Dendritic cell treated with granulocyte-macrophage colony-stimulating factor and Interleukin-4, amounts not matched to agents 40 ng/mL and 50 ng/mL, for 4 days (primary cell): Measurements from ENCODE around the gene LYG1.

Experiments used
- H3K27ac Mint-ChIP-seq: one replicate; pipeline ENCODE4 v1.8.0; 2022; ENCODE audit warnings: mild to moderate bottlenecking, mixed read lengths
- H3K27me3 Mint-ChIP-seq: one replicate; pipeline ENCODE4 v1.8.0; 2022; ENCODE audit warnings: mild to moderate bottlenecking, mixed read lengths
- H3K36me3 Mint-ChIP-seq: one replicate; pipeline ENCODE4 v1.8.0; 2022; ENCODE audit warnings: low read depth, mixed read lengths
- H3K4me1 Mint-ChIP-seq: one replicate; pipeline ENCODE4 v1.8.0; 2022; ENCODE audit warnings: low read depth, mixed read lengths
- H3K4me3 Mint-ChIP-seq: one replicate; pipeline ENCODE4 v1.8.0; 2022; ENCODE audit warnings: mild to moderate bottlenecking, moderate library complexity, mixed read lengths
- H3K9me3 Mint-ChIP-seq: one replicate; pipeline ENCODE4 v1.8.0; 2022; ENCODE audit warnings: mixed read lengths
- intact Hi-C: fragments of 100-400 bp; cut with micrococcal nuclease; formaldehyde crosslinking; loops from one replicate; pipeline ENCODE4 v1.15.0; 2022

LYG1 gene

GRCh38 chr2:99249951-99250350, 51.0 kb downstream of the LYG1 start:
- Mint-ChIP-seq H3K4me1 (no peaks in the 10 kb centered on the region), H3K27ac (no peak overlapping the region), H3K4me3 (no peak overlapping the region), H3K27me3 (no peaks in the 10 kb centered on the region), H3K36me3 (no peaks in the 10 kb centered on the region), H3K9me3 (no peaks in the 10 kb centered on the region)
- intact Hi-C loops: no loop called here

GRCh38 chr2:99242151-99242550, 58.8 kb downstream of the LYG1 start:
- no peaks in the 10 kb centered on the region for H3K36me3 Mint-ChIP-seq
- no peak overlapping the region for H3K4me3 Mint-ChIP-seq
- intact Hi-C loops: no loop called here
- H3K4me1 Mint-ChIP-seq: no peaks in the 10 kb centered on the region
- no peak overlapping the region for H3K27ac Mint-ChIP-seq
- no peaks in the 10 kb centered on the region for H3K9me3 Mint-ChIP-seq
- H3K27me3 Mint-ChIP-seq: no peaks in the 10 kb centered on the region

DNA sequence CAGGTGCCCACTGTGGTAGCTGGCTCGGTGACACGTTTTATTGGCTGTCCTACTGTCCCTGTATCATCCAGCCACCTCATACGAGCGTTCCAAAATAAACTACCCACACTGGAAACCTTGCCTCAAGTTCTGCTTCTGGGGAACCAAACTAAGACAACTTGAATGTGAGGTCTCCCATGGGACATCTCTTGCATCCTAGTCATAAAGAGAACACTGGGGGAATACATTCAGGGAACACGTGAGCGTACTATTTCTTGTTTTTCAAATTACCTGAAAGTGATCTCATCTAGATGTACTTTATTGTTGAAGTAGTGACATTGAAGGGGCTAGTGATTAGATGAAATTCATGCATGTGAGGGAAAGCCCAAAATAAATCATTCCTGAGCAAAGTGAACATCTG, 60.6 kb downstream of the LYG1 start:
- Mint-ChIP-seq H3K27me3 (no peaks in the 10 kb centered on the region), H3K27ac (no peak overlapping the region), H3K36me3 (no peaks in the 10 kb centered on the region), H3K4me1 (no peaks in the 10 kb centered on the region), H3K9me3 (no peaks in the 10 kb centered on the region), H3K4me3 (no peak overlapping the region)
- intact Hi-C loops: no loop called here

- Mint-ChIP-seq H3K27me3 (no peaks in the 10 kb centered on the region), H3K9me3 (no peaks in the 10 kb centered on the region), H3K27ac (no peak overlapping the region), H3K36me3 (no peaks in the 10 kb centered on the region), H3K4me3 (no peak overlapping the region), H3K4me1 (no peaks in the 10 kb centered on the region)
- intact Hi-C loops: no loop called here
Observed at GRCh38 chr2:99238599-99238998, 62.4 kb downstream of the LYG1 start.
